Forelimb muscle (tissue), 1 donor: ENCODE results near the gene ABHD12B. TPM values are rescaled to one million over a fixed set of nuclear protein-coding genes. Genes with fewer than 3 reads are reported as not detected.

Experiments used
- DNase-seq: peaks from one replicate; pipeline ENCODE4 v3.0.0-alpha.2; 2013; ENCODE audit warnings: low read depth
- polyA plus RNA-seq: library from polyadenylated mRNA; unstranded; fragments of 120-200 nt; gene quantifications from one replicate; pipeline ENCODE4 v1.2.1, GENCODE V29; 2013; ENCODE audit not compliant: insufficient read length

The ABHD12B gene
- polyA plus RNA-seq, 1 donor: 1.1 TPM

DNA sequence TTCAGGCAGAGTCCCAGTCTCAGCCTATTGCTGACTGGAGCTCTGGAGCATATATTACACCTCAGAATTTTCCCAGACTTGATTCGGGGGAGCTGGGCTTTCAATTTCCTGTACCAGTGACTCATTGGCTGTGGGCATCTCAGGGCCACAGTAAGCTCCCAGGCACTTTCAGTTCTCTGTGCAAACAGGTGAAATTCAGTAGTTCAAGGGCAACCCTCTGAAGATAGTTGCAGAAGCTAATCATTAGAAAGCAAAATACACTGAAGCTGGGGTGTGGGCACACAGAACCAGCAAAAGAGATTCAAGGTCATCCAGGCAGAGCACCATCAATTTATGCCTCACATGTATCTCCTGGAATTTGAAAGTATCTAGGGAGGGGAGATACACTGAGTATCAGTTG is 32.8 kb upstream of the ABHD12B start:
- no peak for DNase-seq

DNA sequence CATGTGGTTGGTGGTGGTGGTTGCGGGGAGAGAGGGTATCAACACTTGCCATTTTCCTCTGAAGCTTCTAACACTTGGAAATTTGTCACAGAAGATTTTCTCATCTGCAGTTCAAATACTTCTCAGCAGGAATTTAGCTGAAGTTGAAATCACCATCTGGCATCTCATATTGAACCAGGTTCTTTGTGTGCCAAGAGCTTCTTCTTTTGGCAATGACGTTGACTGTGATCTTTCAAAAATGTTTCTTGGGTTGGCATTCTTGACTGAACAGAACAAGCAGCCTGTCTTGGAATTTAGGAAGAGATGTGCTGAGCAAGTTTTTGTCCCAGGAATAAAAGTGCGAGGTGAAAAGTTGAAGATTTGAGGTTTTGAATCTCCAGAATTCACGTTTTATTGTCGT is 32.2 kb upstream of the ABHD12B start:
- DNase-seq: no peak

DNA sequence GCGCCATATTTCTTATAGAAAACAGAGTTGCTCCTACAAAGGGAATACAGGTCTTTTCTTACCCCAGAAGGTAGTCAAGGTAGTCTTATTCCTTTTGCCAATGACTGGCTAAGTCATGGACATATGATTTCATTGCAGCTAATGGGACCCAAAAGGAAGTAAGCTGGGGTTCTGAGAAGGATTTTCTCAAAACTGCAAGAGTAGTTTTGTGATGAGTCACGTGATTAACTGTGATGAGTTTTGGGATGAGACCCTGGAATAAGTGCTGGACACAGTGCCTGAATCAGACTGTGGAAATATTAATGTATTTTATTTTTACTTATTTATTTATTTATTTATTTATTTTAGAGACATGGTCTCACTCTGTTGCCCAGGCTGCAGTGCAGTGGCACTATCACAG is 27.5 kb upstream of the ABHD12B start:
- no peak for DNase-seq

DNA sequence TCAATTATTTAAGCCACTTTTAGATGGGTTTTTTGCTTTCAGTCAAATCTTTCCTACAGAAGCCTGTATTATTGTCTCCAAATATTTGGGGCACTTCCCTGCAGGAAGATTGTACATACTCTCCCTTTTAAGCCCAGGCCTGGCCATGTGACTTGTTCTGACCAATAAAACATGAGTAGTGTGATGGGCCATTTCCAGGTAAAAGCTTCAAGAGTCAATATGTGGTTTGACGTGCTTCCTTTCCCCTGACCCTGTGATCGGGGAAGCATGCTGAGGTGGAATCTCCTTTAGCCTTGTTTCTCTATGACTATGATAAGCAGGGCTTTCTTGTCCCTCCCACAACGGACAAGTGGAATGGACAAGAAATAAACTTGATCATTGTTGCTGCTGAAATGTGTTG is 26.7 kb upstream of the ABHD12B start:
- no peak for DNase-seq

DNA sequence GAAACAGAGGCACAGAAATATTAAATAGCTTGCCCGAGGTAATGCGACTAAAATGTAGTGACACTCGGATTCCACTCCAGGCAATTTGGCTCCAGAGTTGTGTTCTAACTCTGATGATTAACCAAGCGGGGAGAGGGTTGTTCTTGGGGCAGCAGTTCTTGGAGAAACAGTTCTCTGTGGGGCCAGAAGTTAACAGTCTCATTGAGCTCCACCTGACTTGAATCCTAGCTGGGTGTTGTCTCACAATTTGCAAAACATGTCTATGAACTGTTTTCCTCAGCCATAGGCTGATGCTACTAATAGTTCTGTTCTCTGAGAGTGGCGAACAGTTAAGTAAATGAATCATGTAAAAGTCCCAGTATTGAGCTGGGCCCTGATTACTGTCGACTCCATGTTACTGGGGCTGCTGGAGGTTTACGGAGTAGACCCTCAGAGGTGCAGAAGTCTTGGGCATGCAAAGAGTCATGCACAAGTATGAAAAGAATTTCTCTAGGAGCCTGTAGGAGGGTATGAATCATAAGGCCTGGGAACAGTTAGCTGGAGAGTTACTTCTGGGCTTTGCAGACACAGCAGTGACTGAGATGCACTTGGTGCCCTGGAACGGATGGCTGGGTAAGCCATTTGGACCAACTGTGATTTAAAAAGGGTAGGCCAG is 25.5 kb upstream of the ABHD12B start:
- DNase-seq: no peak

DNA sequence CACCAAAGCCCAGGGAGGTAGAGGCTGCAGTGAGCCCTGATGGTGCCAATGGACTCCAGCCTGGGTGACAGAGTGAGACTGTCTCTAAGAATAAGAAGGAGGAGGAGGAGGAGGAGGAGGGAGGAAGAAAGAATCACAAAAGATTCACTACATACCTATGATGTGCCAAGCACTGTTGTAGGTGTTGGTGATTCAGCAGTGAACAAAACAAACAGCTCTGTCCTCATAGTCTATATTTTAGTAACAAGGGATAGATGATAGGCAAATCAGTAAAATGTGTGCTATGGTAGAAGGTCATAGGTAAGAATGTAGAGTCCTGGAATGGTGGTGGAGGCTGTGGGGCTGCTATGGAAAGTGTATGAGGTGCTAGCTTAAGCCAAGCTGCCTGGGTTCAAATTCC is 18.0 kb upstream of the ABHD12B start:
- no peak for DNase-seq

DNA sequence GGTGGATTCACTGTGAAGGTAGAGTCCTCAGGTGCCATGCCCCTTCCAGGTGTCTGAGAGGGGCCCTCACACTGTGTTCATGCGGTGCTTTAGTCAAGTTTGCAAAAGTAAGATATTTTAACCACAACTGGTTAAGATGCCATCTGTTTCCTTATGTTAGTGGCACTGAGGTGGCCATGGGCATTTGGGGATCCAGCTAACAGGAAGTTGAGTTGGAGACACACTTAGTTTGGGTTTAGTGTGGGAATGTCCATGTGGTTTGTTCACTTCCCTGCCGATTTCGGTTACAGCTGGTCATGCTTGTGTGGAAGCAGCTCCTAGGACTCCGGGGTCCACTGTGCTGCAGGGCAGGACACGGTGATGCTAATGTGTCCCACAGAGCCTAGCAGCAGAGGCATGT is 17.3 kb upstream of the ABHD12B start:
- no peak for DNase-seq

DNA sequence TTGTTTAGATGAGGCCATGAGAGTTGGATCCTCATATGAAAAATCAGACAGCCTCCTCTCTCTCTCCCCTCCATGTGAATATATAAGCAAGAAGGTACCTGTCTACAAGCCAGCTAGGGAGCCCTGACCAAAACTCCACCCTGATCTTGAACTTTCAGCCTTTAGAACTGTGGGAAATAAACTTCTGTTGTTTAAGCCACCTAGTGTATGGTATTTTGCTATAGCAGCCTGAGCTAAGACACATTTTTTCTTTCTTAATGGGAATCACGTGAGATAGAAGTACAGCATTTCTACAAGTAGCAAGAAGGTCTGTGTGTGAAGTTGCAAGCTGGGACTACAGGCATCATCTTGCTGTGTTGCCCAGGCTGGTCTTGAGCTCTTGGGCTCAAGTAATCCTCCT is 16.3 kb upstream of the ABHD12B start:
- no peak for DNase-seq

DNA sequence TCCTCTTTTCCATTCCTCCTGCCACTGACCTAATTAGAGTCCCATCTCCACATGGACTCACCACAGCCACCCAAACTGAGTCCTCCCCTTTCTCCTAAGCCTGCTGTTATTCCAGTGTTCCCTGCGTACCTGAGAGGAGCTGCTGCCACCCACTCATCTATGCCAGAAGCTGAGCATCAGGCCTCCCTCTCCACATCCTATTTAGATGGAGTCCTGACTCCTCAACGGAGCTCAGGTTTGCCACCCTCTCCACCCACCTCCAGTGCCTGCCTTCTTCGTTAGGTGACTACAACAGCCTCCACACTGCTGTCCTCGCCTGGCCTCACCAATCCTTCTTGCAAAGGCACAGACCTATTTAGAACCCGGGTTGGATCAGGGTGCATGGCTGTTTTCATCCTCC is 15.2 kb upstream of the ABHD12B start:
- DNase-seq: no peak

DNA sequence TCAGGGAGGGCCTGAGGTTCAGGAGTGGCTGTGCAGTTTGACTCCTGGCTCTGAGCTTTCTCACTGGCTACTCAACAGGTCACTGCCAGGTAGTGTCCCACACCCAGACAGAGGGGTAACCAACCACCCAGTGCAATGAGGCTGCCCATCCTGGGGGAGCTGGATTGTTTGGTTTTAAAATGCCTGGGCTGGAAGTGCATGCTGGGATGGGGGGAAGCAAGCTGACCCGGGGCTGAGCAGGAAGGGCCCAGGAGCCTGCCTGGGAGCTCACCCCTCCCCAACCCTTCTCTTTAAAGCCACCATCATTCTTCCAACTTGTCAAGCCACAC is 12.6 kb upstream of the ABHD12B start:
- no peak for DNase-seq

DNA sequence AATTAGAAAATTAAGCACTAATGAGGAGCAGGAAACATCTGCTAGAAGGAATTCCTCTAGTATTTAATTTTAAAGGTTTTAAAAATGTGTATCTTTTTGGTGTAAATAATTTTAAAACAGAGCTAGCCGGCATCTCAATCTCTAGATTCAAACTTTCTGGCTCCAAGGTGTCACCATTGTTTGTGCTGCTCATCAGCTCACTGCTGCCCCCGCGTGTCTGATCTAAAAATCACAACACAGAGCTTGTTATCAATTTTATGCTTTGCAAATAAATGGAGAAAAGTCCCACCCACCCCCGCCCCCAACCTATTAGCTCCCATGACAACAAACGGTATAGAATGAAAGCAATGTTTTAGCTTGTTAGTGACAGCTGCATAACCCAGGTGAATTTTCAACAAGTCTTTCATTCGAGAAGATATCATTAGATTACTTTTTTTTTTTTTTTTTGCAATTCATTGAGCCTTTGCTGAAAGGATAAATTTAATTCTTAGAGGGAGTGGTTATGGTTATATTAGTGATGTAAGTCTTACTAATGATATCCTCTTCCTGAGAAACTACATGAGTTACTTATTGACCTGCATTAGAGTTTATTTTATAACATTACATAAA is 11.3 kb upstream of the ABHD12B start:
- peak; percentile 69 for DNase-seq

DNA sequence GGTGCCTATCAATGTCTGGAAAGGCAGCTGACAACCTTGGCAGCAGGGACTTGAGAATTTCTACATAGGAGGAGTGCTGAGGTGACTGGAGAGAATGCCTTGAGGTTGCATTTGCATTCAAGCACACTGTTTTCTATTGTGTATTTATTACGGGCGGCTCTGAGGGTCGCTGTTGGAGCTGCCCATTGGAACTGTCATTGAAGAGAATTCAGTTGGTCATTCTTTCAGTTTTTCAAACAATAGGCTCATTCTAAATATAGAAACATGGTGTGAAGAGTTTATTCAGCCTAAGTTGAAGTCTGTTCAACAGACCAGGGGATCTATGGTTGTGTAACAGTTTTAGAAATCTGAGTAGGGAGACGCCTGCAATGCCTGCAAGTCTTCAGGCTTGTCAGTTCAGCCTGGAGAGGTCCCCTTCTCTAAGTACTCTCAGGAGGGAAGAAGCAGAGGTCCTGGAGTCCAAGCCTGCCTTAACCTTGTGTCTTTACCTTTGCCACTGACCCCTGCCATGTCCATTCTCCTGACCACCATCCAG is 9.8 kb upstream of the ABHD12B start:
- DNase-seq: no peak

DNA sequence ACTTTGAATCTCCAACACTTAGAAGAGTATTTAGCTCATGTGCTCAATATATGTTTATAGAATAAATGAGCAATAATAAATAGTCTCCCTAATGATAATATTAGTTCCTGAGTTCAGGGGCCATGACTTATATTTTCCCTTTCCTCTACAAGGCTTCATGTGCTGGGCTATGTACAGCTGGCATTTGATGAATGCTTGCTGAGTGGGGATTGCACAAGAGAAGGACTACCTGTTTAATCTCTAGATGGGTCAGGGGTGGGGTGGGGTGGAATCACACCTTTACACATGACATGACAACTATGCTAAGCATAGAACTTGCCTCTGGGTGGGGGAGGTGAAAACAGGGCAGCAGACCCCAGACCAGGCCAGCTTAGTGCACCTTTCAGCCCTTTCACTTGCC is 7.6 kb upstream of the ABHD12B start:
- no peak for DNase-seq

DNA sequence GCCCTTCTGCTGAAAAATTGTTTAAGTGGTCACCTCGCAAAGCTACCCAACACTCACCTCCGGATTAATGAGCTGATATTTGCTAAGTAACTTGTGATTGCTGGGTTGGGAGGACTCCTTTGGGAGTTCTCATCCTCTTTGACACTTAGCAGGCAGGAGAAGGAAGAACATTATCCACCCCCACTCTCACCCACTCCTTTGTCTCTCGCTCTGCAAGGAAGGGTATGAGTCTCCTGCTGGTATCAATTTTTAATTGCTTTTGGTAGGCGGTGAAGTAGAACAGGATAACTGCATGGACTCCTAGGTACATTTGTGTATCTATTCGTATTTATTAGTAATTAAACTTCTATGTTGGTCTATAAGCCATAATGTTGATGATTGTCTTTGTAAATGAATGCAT is 6.9 kb upstream of the ABHD12B start:
- no peak for DNase-seq

DNA sequence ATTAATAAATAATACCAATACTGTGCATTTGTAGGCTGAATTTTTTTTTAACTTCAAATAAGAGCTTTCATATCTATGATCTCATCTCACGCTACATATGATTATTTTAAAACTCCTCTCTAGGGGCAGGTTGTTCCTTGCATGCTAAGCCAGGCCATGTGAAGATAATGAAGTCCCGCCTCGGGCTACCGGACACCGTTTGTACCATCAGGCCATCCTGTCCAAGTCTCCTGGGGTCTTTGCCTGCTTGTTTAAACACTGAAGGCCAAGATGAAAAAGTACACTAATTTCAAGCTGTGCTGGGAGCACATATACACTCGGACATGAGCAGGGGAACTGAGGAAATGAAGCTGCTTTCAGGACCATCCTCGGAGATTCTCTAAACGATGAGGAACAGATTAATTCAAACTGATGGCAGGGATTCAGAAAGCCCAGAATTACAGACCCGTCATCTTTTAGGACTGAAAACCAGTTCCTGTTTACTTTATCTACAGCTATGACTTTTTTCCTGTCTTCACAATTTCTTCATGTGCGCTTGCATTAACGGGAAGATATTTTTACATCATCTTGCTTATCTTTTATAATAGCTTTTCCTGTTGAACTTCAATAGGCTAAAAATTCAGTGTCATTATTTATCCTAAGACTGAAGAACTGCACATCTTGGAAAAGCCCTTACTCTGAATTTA is 6.3 kb upstream of the ABHD12B start:
- no peak for DNase-seq

DNA sequence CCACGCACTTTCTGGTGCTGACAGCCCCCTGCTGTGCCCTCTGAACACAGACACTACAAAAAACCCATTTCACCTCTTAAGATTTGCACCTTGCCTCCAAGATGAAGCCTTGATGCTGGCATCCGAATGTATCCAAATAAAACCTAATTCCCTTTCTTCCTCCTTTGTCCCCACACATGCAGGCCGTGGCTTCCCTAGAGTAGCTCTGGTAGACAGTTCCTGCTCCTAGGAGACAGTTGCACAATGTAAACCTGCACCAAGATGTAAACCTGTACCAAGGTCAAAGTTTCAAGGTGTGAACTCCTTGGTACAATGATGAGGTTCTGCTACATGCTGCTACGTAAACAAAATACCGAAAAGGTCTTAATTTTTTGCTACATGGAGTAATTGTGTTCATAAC is 625 bp upstream of the ABHD12B start:
- no peak for DNase-seq

DNA sequence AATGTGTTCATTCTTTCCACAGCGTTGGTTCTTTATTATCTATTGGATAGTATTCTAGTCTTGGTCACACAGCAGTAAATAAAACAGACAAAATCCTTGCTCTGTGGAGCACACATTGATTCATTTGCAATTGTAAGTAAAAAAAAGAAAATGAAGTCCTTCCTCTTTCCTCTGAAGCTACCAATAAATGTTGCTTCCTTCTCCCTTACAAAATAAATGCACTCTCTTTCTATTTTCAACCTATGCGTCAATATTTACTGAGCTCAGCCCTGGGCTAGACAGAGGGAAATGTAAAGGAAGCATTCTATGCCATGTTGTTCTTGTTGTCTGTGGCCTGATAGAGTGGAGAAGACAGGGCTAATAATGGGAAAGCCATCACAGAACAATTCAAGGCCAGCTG is 2.9 kb downstream of the ABHD12B start:
- no peak for DNase-seq

DNA sequence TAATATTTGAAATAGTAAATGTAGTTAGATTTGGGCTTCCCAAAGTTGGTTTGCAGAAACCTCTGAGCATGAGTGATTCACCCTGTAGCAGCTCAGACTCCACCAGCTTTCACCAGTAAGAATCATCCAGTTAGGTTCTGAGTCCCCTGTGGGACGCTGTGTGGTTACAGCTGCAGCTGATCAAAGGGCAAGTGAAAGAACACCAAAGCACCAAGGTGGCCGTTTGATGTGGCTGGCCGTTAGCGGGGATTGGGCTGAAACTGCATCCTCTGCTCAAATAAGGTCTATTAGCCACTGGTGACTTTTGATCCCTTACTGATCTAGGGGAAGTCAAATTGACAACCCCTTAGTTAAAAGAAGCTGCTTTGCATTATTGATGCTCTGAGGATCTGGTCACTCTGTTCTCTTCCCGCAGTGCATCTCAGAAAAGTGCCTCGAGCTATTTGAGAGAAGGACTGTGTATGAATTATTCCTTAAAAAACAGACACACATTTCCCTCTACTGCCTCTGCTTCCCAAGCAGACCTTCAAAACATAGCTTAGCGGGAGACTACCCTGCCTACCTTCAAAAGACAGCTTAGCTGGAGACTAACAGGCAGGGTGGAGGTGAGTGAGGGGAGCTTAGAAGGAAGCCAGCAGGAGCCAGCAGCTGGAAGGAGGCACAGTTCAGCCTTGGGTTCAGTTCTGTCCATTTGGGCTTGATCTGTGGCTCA is 3.7 kb downstream of the ABHD12B start:
- DNase-seq: no peak

DNA sequence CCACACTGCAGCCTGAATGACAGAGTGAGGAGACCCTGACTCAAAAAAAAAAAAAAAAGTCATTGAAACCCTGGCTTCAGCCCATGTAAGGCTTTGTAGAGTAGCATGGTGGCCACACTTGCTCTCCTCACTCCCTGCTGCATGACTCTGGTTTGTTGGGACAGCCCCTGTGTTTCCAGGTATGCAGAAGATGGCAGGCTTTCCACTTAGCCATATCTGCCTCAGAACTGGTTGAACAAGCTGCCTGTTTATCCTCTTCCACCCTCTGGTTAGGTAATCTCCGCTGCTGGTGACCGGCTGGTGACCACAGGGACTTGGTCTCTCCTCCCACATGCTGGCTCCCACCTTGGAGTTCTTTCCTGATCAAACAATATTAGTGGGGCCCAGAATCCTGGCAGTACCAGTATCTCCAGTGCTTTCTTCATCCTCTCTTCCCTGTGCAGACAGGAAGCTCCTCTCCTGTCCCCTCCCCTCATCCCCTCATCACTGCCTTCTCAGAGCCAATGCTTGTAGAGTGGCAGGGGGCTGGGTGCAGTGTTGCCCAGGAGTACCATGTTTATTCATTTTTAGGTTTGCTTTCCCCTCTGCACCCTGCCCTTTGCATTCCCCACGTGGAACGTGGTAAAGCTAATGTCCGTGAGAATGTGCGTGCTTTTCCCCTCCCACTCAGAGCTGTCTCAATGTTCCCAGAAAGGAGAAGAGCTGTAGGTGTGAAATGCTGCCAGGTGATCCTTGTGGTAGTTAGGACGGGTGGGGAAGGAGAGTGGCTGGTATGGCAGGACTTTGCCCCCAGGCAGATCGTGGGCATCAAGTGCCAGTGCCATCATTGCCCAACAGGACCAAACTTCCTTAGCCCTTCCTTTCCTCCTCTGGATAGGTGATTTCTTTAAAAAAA is 11.3 kb downstream of the ABHD12B start:
- DNase-seq: no peak

DNA sequence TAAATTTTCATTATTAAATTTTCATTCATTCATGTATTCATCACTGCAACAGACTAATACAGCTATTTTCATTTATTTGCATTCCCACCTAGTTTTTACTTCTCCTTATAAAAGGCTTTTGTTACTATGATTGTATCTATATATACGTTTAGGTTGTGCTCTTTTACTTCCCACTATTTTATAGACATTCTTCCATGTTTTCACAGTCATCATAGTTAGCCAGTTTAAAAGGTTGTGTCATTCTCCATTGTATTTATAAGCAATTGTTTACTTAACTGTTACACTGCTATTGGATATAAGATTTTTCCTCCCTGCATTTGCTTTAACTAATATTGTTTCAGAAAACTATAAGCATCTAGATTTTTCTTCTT is 12.0 kb downstream of the ABHD12B start:
- DNase-seq: no peak

DNA sequence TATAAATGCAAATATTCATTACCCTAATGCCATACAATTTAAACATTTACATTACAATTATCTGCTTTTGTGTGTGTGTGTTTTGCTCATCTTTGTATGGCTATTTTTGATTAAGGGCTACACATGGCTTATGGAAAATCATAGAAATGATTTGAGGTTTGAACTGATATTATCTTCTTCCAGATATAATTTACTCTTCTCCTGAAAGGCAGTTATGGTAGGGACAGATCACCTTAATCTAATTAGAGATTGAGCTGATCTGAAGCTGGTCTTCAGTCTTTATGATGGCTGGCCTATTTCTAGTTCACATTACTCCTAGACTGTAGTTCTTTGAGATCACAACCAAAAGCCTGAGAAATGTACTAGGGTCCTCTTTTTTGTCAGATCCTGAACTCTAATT is 15.6 kb downstream of the ABHD12B start:
- no peak for DNase-seq

DNA sequence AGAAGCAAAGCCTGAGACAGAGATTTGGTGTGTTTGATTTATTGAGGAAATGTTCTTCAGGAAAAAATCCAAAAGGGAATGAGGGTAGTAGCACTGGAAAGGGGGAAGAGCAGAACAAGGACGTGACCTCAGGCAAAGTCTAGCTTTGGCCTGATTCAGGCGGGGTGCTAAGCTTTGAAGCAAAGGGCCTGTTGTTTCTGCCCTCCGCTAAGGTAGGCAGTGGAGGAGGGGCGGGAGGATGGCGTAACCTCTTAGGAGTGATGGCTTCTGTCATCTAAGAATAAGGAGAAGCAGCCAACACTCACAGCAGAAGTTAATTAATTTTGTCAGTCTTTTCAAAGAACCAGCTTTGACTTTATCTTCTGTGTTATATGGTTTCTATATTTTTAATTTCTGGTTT is 20.4 kb downstream of the ABHD12B start:
- DNase-seq: no peak
